HepG2 (cell line): ENCODE results near the gene C20orf202. TPM values are rescaled to one million over a fixed set of nuclear protein-coding genes. Genes with fewer than 3 reads are reported as not detected.

Source experiments
- ATAC-seq: fragments of 200-7000 bp; cut with Tn5 transposase; 3 replicates; pipeline ENCODE4 v1.9.1; 2020; ENCODE audit warnings: mild to moderate bottlenecking, moderate library complexity
- BruUV-seq: library from RNA; stranded (reverse); fragments of 400-500 nt; replicated peaks from 2 replicates; lab custom pipeline; 2021; lab: Mats Ljungman, UMichigan
- CTCF ChIA-PET: fragments of 300-600 bp; formaldehyde crosslinking; extraction: SDS; loops from one replicate; lab custom pipeline; 2021; ENCODE audit warnings: low total read pairs, inconsistent platforms, low intra/inter-chr PET ratio; lab: Yijun Ruan, JAX
- POLR2A ChIA-PET: fragments of 350-600 bp; sonication (Branson Sonifier 250); formaldehyde crosslinking; loops from one replicate; lab custom pipeline; 2020; ENCODE audit warnings: antibody characterized with exemption, inconsistent platforms; lab: Yijun Ruan, JAX
- DNase-seq: peaks from one replicate; pipeline ENCODE4 v3.0.0-alpha.2; 2015; ENCODE audit warnings: low spot score
- FAIRE-seq: peaks from 3 replicates; lab custom pipeline; 2011; peaks lifted over from hg19 to GRCh38; lab: Jason Lieb, UNC
- H2AFZ ChIP-seq: one replicate; pipeline ENCODE4 v1.6.1; 2011; ENCODE audit warnings: low read length, inconsistent platforms
- H3K27ac ChIP-seq: fragments of 300-600 bp; 3 replicates; pipeline ENCODE4 v1.8.0; 2011; ENCODE audit warnings: mixed run types, mild to moderate bottlenecking, mixed read lengths, low read length, inconsistent platforms; ENCODE audit not compliant: insufficient read depth; ENCODE audit errors: extremely low read length
- H3K27me3 ChIP-seq, 2 experiments: fragments of 200-600 bp in 1 of 2; 2 replicates in 1 of 2; 3 replicates in 1 of 2; pipeline versions ENCODE4 v1.6.0 to v1.8.0; 2011; ENCODE audit warnings: low read length in 2 of 2, mild to moderate bottlenecking in 2 of 2, moderate library complexity in 2 of 2, inconsistent platforms in 1 of 2; ENCODE audit not compliant: insufficient read depth in 2 of 2, control insufficient read depth in 1 of 2
- H3K36me3 ChIP-seq, 2 experiments: fragments of 200-600 bp in 1 of 2; replicated peaks in 1 of 2; 2 replicates in 1 of 2; 3 replicates in 1 of 2; pipeline versions ENCODE4 v1.5.1 to v1.8.0; 2011; ENCODE audit warnings: low read length in 2 of 2, inconsistent platforms in 1 of 2; ENCODE audit not compliant: insufficient read depth in 2 of 2, control insufficient read depth in 1 of 2
- H3K4me1 ChIP-seq: 2 replicates; pipeline ENCODE4 v1.5.1; 2012; ENCODE audit warnings: low read length, inconsistent platforms; ENCODE audit not compliant: insufficient read depth
- H3K4me2 ChIP-seq: 2 replicates; pipeline ENCODE4 v1.6.0; 2011; ENCODE audit warnings: low read depth, low read length, inconsistent platforms
- H3K4me3 ChIP-seq, 3 experiments: fragments of 200-600 bp in 1 of 3; sonication (generic), shearing (Covaris generic) in 1 of 3; replicated peaks in 1 of 3; 2 replicates each; pipeline ENCODE4 v1.5.1; 2011 to 2016; ENCODE audit warnings: low read length in 3 of 3, inconsistent platforms in 2 of 3, low read depth in 2 of 3, mild to moderate bottlenecking in 2 of 3, control low read depth in 1 of 3, mixed read lengths in 1 of 3; ENCODE audit not compliant: insufficient read depth in 1 of 3
- H3K79me2 ChIP-seq: one replicate; pipeline ENCODE4 v1.6.1; 2011; ENCODE audit warnings: low read length, inconsistent platforms; ENCODE audit not compliant: insufficient read depth
- H3K9ac ChIP-seq: 2 replicates; pipeline ENCODE4 v1.6.0; 2011; ENCODE audit warnings: mild to moderate bottlenecking, low read depth, low read length, inconsistent platforms; ENCODE audit not compliant: insufficient read depth
- H3K9me3 ChIP-seq: 2 replicates; pipeline ENCODE4 v1.5.1; 2012; ENCODE audit warnings: mild to moderate bottlenecking, low read length
- H4K20me1 ChIP-seq: 2 replicates; pipeline ENCODE4 v1.6.0; 2011; ENCODE audit warnings: inconsistent platforms, mild to moderate bottlenecking, low read length, moderate library complexity; ENCODE audit not compliant: insufficient read depth
- DMAP1 ChIP-seq: IDR thresholded peaks from 2 replicates; pipeline ENCODE4 v1.6.1; 2016
- NR3C1 ChIP-seq: sonication (generic); formaldehyde crosslinking; IDR thresholded peaks from 2 replicates; pipeline ENCODE4 v1.4.0; 2020; ENCODE audit warnings: missing genetic modification reagents
- POLR2A ChIP-seq, 2 experiments: IDR thresholded peaks; 2 replicates each; pipeline ENCODE4 v1.6.1; 2011; ENCODE audit warnings: low read depth in 2 of 2, low read length in 2 of 2, mild to moderate bottlenecking in 1 of 2, moderate library complexity in 1 of 2; ENCODE audit not compliant: insufficient read depth in 1 of 2
- TGIF2 ChIP-seq: IDR thresholded peaks from 2 replicates; pipeline ENCODE4 v1.6.1; 2016; ENCODE audit warnings: control low read depth, missing compliant biosample characterization
- ZFAT ChIP-seq: sonication (generic); formaldehyde crosslinking; conservative IDR thresholded peaks from 2 replicates; pipeline ENCODE4 v1.8.1; 2023; ENCODE audit warnings: missing genetic modification reagents, inconsistent platforms
- ZNF136 ChIP-seq: sonication (generic); formaldehyde crosslinking; IDR thresholded peaks from 2 replicates; pipeline ENCODE4 v1.8.1; 2022; ENCODE audit warnings: low read depth, mild to moderate bottlenecking, moderate library complexity, missing genetic modification reagents
- ZNF619 ChIP-seq: sonication (generic); formaldehyde crosslinking; IDR thresholded peaks from 2 replicates; pipeline ENCODE4 v1.4.0; 2020; ENCODE audit warnings: mild to moderate bottlenecking, missing genetic modification reagents
- ZNF652 ChIP-seq: IDR thresholded peaks from 2 replicates; pipeline ENCODE4 v1.6.1; 2016; ENCODE audit warnings: low read depth, borderline replicate concordance
- in situ Hi-C: cut with HindIII; loops from 2 replicates; pipeline ENCODE4 v1.10.0; 2017; ENCODE audit warnings: low pct_unique_long_range_greater_than_20kb; ENCODE audit not compliant: extremely low pct_ligation_motif_present
- intact Hi-C: fragments of 100-400 bp; cut with micrococcal nuclease; formaldehyde crosslinking; loops from one replicate; pipeline ENCODE4 v1.10.0; 2022; ENCODE audit not compliant: unreplicated experiment
- polyA plus RNA-seq, 8 experiments: library from polyadenylated mRNA; depleted of rRNA in 3 of 8; stranded (reverse) in 7 of 8; unstranded in 1 of 8; fragments of >200 nt; fragmentation: Illumina TruSeq in 4 of 8; extraction: Trizol in 4 of 8; gene quantifications; 2 replicates each; pipeline versions ENCODE4 v1.2.1 to v1.2.3, GENCODE V29; 2011 to 2016; ENCODE audit warnings: low read depth in 4 of 8, missing spikeins in 1 of 8, mixed read lengths in 1 of 8; ENCODE audit not compliant: insufficient read depth in 1 of 8
- total RNA-seq, 5 experiments: library from RNA; depleted of rRNA; stranded (reverse); fragments of >200 nt; fragmentation: Illumina TruSeq; extraction: Trizol; gene quantifications; 2 replicates each; pipeline ENCODE4 v1.2.3, GENCODE V29; 2016; ENCODE audit warnings: low read depth in 1 of 5
- TF ChIP-seq, protein P1 (sequence below): sonication (generic); formaldehyde crosslinking; IDR thresholded peaks from 2 replicates; pipeline ENCODE4 v1.4.0; 2020; ENCODE audit warnings: mild to moderate bottlenecking, missing genetic modification reagents
- TF ChIP-seq, protein P2 (sequence below): sonication (generic); formaldehyde crosslinking; IDR thresholded peaks from 2 replicates; pipeline ENCODE4 v1.5.0; 2020; ENCODE audit warnings: mild to moderate bottlenecking, missing genetic modification reagents
- TF ChIP-seq, protein P3 (sequence below): sonication (generic); formaldehyde crosslinking; IDR thresholded peaks from 2 replicates; pipeline ENCODE4 v1.5.0; 2020; ENCODE audit warnings: missing genetic modification reagents
- TF ChIP-seq, protein P4 (sequence below): sonication (generic); formaldehyde crosslinking; conservative IDR thresholded peaks from 2 replicates; pipeline ENCODE4 v1.8.0; 2022; ENCODE audit warnings: missing genetic modification reagents

Gene C20orf202
- total and polyA plus RNA-seq, 2 of the 13 experiments (the other 11 are each of a cell fraction or from before 2014, with no cell fraction given) = 0.20 to 1.2 TPM

DNA sequence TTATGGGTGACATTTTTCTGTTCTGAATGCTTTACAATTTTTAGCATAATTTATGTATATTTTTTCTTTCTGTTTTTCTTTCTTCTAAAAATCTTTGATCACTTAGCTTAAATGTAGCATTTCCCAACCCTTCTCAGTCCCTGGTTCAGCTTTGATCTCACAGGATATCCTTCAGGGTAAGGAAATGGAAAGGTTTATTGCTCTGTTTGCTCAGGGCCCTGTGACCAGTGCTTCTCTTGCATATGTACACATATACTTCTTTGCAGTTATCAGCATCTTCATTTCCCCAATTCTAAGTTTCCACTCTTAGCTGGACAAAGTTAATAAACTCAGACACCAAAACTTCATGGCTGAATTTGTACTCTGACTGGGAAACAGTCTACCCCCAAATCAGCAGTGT, 49.0 kb upstream of the C20orf202 start:
- no peaks in the 10 kb centered on the region for H3K27me3 ChIP-seq
- no peak overlapping the region for H3K9ac ChIP-seq
- FAIRE-seq (no peak), DNase-seq (no peak), ATAC-seq (no peak)
- ChIA-PET POLR2A (no interaction called here), CTCF (no interaction called here)
- no peak overlapping the region for H3K4me2 ChIP-seq
- H3K4me3 ChIP-seq = no peak overlapping the region
- no peaks in the 10 kb centered on the region for H3K79me2 ChIP-seq
- peaks cover 3% of the 10 kb centered on the region; the same call in 1 of the 2 replicates for H4K20me1 ChIP-seq
- in situ Hi-C loops = no loop called here
- peaks cover 11% of the 10 kb centered on the region for H3K4me1 ChIP-seq
- H2AFZ ChIP-seq = no peak overlapping the region
- H3K36me3 ChIP-seq = peaks cover 31 to 69% of the 10 kb centered on the region in 2 experiments
- H3K27ac ChIP-seq = no peak overlapping the region
- intact Hi-C loops = no loop called here
- BruUV-seq = no TSS peak
- no peaks in the 10 kb centered on the region for H3K9me3 ChIP-seq
- TF ChIP-seq TGIF2 = no peak
- no peak for TF ChIP-seq ZNF652 (CRISPR knock-in tag)
- no peak for TF ChIP-seq DMAP1
- TF ChIP-seq ZNF619 (CRISPR knock-in tag) = no peak
- TF ChIP-seq, protein P1, sequence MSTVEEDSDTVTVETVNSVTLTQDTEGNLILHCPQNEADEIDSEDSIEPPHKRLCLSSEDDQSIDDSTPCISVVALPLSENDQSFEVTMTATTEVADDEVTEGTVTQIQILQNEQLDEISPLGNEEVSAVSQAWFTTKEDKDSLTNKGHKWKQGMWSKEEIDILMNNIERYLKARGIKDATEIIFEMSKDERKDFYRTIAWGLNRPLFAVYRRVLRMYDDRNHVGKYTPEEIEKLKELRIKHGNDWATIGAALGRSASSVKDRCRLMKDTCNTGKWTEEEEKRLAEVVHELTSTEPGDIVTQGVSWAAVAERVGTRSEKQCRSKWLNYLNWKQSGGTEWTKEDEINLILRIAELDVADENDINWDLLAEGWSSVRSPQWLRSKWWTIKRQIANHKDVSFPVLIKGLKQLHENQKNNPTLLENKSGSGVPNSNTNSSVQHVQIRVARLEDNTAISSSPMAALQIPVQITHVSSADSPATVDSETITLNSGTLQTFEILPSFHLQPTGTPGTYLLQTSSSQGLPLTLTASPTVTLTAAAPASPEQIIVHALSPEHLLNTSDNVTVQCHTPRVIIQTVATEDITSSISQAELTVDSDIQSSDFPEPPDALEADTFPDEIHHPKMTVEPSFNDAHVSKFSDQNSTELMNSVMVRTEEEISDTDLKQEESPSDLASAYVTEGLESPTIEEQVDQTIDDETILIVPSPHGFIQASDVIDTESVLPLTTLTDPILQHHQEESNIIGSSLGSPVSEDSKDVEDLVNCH (CRISPR knock-in tag) = no peak
- TF ChIP-seq, protein P2, sequence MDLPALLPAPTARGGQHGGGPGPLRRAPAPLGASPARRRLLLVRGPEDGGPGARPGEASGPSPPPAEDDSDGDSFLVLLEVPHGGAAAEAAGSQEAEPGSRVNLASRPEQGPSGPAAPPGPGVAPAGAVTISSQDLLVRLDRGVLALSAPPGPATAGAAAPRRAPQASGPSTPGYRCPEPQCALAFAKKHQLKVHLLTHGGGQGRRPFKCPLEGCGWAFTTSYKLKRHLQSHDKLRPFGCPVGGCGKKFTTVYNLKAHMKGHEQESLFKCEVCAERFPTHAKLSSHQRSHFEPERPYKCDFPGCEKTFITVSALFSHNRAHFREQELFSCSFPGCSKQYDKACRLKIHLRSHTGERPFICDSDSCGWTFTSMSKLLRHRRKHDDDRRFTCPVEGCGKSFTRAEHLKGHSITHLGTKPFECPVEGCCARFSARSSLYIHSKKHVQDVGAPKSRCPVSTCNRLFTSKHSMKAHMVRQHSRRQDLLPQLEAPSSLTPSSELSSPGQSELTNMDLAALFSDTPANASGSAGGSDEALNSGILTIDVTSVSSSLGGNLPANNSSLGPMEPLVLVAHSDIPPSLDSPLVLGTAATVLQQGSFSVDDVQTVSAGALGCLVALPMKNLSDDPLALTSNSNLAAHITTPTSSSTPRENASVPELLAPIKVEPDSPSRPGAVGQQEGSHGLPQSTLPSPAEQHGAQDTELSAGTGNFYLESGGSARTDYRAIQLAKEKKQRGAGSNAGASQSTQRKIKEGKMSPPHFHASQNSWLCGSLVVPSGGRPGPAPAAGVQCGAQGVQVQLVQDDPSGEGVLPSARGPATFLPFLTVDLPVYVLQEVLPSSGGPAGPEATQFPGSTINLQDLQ (CRISPR knock-in tag) = no peak
- TF ChIP-seq ZNF136 (CRISPR knock-in tag) = no peak
- no peak for TF ChIP-seq POLR2A (IDR thresholded peaks at IDR 0.05; ENCODE audit: insufficient read depth in 1 of 2, low read depth in 2 of 2, low read length in 2 of 2)
- TF ChIP-seq, protein P3, sequence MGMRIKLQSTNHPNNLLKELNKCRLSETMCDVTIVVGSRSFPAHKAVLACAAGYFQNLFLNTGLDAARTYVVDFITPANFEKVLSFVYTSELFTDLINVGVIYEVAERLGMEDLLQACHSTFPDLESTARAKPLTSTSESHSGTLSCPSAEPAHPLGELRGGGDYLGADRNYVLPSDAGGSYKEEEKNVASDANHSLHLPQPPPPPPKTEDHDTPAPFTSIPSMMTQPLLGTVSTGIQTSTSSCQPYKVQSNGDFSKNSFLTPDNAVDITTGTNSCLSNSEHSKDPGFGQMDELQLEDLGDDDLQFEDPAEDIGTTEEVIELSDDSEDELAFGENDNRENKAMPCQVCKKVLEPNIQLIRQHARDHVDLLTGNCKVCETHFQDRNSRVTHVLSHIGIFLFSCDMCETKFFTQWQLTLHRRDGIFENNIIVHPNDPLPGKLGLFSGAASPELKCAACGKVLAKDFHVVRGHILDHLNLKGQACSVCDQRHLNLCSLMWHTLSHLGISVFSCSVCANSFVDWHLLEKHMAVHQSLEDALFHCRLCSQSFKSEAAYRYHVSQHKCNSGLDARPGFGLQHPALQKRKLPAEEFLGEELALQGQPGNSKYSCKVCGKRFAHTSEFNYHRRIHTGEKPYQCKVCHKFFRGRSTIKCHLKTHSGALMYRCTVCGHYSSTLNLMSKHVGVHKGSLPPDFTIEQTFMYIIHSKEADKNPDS (CRISPR knock-in tag) = no peak
- no peak for TF ChIP-seq NR3C1 (CRISPR knock-in tag)
- TF ChIP-seq, protein P4, sequence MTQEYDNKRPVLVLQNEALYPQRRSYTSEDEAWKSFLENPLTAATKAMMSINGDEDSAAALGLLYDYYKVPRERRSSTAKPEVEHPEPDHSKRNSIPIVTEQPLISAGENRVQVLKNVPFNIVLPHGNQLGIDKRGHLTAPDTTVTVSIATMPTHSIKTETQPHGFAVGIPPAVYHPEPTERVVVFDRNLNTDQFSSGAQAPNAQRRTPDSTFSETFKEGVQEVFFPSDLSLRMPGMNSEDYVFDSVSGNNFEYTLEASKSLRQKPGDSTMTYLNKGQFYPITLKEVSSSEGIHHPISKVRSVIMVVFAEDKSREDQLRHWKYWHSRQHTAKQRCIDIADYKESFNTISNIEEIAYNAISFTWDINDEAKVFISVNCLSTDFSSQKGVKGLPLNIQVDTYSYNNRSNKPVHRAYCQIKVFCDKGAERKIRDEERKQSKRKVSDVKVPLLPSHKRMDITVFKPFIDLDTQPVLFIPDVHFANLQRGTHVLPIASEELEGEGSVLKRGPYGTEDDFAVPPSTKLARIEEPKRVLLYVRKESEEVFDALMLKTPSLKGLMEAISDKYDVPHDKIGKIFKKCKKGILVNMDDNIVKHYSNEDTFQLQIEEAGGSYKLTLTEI (CRISPR knock-in tag) = no peak
- TF ChIP-seq ZFAT (CRISPR knock-in tag) = no peak
